Measurements from ENCODE around the gene HIRA.

Gene HIRA

DNA sequence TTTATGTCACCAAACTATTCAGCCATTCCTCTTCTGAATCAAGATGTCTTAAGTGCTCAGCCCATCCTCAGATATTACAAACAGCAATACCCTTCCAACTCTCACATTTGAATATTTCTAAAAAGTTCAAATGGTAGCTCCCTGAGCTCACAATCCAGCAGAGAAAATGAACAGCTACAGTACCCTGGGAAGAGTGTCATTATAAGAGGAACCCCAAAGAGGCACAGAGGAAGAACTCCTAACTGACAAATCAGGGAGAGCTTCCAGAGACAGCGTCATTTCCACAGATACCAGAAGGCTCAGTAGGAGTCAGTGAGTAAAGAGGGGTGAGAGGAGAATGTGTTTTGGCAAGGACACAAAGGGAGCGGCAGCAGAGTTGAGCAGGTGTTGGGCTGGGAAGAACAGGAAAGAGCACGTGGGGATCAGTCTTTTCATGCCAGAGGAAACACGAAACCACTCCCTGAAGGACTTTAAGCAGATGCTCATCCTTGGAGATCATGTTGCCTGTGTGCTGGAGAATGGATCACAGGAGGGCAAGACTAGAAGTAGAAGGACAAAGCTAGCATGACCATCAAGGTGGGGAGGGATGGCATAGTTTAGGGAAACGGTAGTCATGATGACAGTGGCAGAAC is 144.3 kb downstream of the HIRA start:
- no peak for DNase-seq (ENCODE audit: low read depth in 3 of 3, low spot score in 1 of 3)

DNA sequence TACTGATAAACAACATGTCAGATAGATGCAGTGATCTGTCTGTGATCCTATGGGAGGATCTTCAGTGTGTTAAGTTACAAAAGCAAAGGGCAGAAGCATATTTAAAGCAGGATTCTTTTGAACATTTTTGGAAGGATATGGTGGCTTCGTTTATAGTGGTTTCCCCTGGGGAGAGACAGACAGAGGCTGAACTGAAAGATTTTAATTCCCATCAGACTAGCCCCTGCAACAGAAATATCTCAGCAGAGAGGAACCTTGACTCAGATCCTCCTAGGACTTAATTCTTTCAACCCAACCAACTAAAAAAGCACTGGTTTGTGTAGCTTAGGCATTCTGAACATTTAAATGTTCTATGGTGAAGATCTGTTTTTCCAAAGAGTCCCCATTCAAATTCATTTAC is 145.7 kb downstream of the HIRA start:
- DNase-seq (ENCODE audit: low read depth in 3 of 3, low spot score in 1 of 3), result no peak
